Esophagus (tissue), 2 donors: ENCODE results near the gene ABCD1. TPM values are rescaled to one million over a fixed set of nuclear protein-coding genes. Genes with fewer than 3 reads are reported as not detected.
"Not testable (repeated sequence)": the region's sequence is repeated elsewhere in the genome, so short reads cannot be mapped to it uniquely, and the experiment has no call there.

Source experiments
- H3K27ac ChIP-seq, 2 donors: one replicate each; pipeline ENCODE4 v1.5.1; 2013; ENCODE audit warnings: low read depth in 2 of 2, mild to moderate bottlenecking in 2 of 2, inconsistent platforms in 1 of 2, low read length in 1 of 2, moderate library complexity in 1 of 2
- H3K27me3 ChIP-seq, 2 donors: one replicate each; pipeline ENCODE4 v1.6.1; 2013; ENCODE audit warnings: low read length in 2 of 2, control low read depth in 1 of 2, mild to moderate bottlenecking in 1 of 2; ENCODE audit not compliant: insufficient read depth in 2 of 2, control insufficient read depth in 1 of 2
- H3K36me3 ChIP-seq, 2 donors: one replicate each; pipeline ENCODE4 v1.6.1; 2013; ENCODE audit warnings: low read length in 1 of 2; ENCODE audit not compliant: control insufficient read depth in 2 of 2, insufficient read depth in 2 of 2
- H3K4me1 ChIP-seq, 2 donors: one replicate each; pipeline ENCODE4 v1.6.1; 2013; ENCODE audit warnings: low read length in 1 of 2; ENCODE audit not compliant: control insufficient read depth in 2 of 2, insufficient read depth in 2 of 2
- H3K4me3 ChIP-seq, 2 donors: one replicate each; pipeline ENCODE4 v1.5.1; 2013; ENCODE audit warnings: low read length in 2 of 2, mild to moderate bottlenecking in 2 of 2, low read depth in 1 of 2, moderate library complexity in 1 of 2
- H3K9me3 ChIP-seq, 2 donors: one replicate each; pipeline ENCODE4 v1.6.1; 2013; ENCODE audit warnings: mild to moderate bottlenecking in 2 of 2, low read depth in 1 of 2, low read length in 1 of 2, moderate library complexity in 1 of 2; ENCODE audit not compliant: control insufficient read depth in 2 of 2, insufficient read depth in 1 of 2
- WGBS, 2 donors: extraction: QIAGEN DNeasy Blood & Tissue Kit; methylation state at CpG; one replicate each; pipeline ENCODE4 v1.1.7; 2013; 5-methylcytosine and 5-hydroxymethylcytosine counted together
- polyA plus RNA-seq, 2 donors: library from polyadenylated mRNA; stranded (reverse); fragments of 200-250 nt; gene quantifications; one replicate each; pipeline ENCODE4 v1.2.3, GENCODE V29; 2013
- donor health status: healthy with polysubstance abuse.
- donor health status: Bipolar disorder and iron deficiency.

Gene ABCD1
- polyA plus RNA-seq, 2 donors = 1.8 to 2.9 TPM

- 2 to 60% methylated on average over 3 to 59 of the region's 69 CpGs for WGBS, 2 donors
- no peaks in the 10 kb centered on the region for H3K36me3 ChIP-seq
- no peaks in the 10 kb centered on the region for H3K9me3 ChIP-seq
- peak overlapping the region in 1 of 2 donors; percentile 42 for H3K4me3 ChIP-seq
- peaks cover 0 to 6% of the 10 kb centered on the region in 2 donors for H3K4me1 ChIP-seq
- H3K27ac ChIP-seq = peak overlapping the region in 1 of 2 donors; percentile 33
- no peaks in the 10 kb centered on the region for H3K27me3 ChIP-seq
These were observed 36.6 kb upstream of the ABCD1 start for GRCh38 chrX:153688071-153688470.

GRCh38 chrX:153688506-153688905 is 36.1 kb upstream of the ABCD1 start:
- Histone ChIP-seq H3K27me3 (no peaks in the 10 kb centered on the region), H3K9me3 (no peaks in the 10 kb centered on the region), H3K27ac (peak overlapping the region in 1 of 2 donors; percentile 39), H3K4me1 (peaks cover 0 to 6% of the 10 kb centered on the region in 2 donors), H3K36me3 (no peaks in the 10 kb centered on the region), H3K4me3 (peak overlapping the region; percentile 42 to 54)
- 3 to 32% methylated on average over 33 to 57 of the region's 57 CpGs for WGBS, 2 donors

GRCh38 chrX:153688911-153689590 is 35.6 kb upstream of the ABCD1 start:
- Histone ChIP-seq H3K4me3 (peak overlapping the region; percentile 42 to 48), H3K4me1 (peaks cover 0 to 6% of the 10 kb centered on the region in 2 donors), H3K27me3 (no peaks in the 10 kb centered on the region), H3K27ac (no peak overlapping the region), H3K9me3 (no peaks in the 10 kb centered on the region), H3K36me3 (no peaks in the 10 kb centered on the region)
- WGBS, 2 donors = 13 to 47% methylated on average over 39 to 51 of the region's 53 CpGs

GRCh38 chrX:153689654-153690465 is 34.8 kb upstream of the ABCD1 start:
- peaks cover 0 to 6% of the 10 kb centered on the region in 2 donors for H3K4me1 ChIP-seq
- no peaks in the 10 kb centered on the region for H3K27me3 ChIP-seq
- peaks cover 0 to under 1% of the 10 kb centered on the region in 2 donors for H3K36me3 ChIP-seq
- peak overlapping the region; percentile 35 to 42 for H3K4me3 ChIP-seq
- H3K27ac ChIP-seq = peak overlapping the region in 1 of 2 donors; percentile 42
- WGBS, 2 donors = 48 to 71% methylated on average over 18 to 19 of the region's 19 CpGs
- no peaks in the 10 kb centered on the region for H3K9me3 ChIP-seq

GRCh38 chrX:153690466-153690865 is 34.2 kb upstream of the ABCD1 start:
- Histone ChIP-seq H3K27me3 (no peaks in the 10 kb centered on the region), H3K9me3 (no peaks in the 10 kb centered on the region), H3K4me1 (peaks cover 0 to 6% of the 10 kb centered on the region in 2 donors), H3K27ac (no peak overlapping the region), H3K36me3 (peaks cover 0 to 3% of the 10 kb centered on the region in 2 donors), H3K4me3 (peak overlapping the region in 1 of 2 donors; percentile 7)
- 65 to 86% methylated on average over 14 of the region's 14 CpGs for WGBS, 2 donors

GRCh38 chrX:153691032-153691827 is 33.4 kb upstream of the ABCD1 start:
- not testable (repeated sequence) for H3K36me3 ChIP-seq, H3K9me3 ChIP-seq, H3K4me3 ChIP-seq, H3K27ac ChIP-seq, H3K4me1 ChIP-seq, H3K27me3 ChIP-seq
- WGBS, 2 donors = 68 to 83% methylated on average over 19 to 21 of the region's 21 CpGs

- H3K4me3 ChIP-seq = no peak overlapping the region
- no peak overlapping the region for H3K27ac ChIP-seq
- peaks cover 0 to 3% of the 10 kb centered on the region in 2 donors for H3K36me3 ChIP-seq
- WGBS, 2 donors = 53 to 55% methylated on average over 4 of the region's 4 CpGs
- H3K4me1 ChIP-seq = peaks cover 0 to 6% of the 10 kb centered on the region in 2 donors
- no peaks in the 10 kb centered on the region for H3K27me3 ChIP-seq
- H3K9me3 ChIP-seq = no peaks in the 10 kb centered on the region
These were observed 32.7 kb upstream of the ABCD1 start for GRCh38 chrX:153692003-153692402.

- Histone ChIP-seq H3K27ac (no peak overlapping the region), H3K27me3 (no peaks in the 10 kb centered on the region), H3K4me1 (peaks cover 0 to 6% of the 10 kb centered on the region in 2 donors), H3K36me3 (peaks cover 0 to 3% of the 10 kb centered on the region in 2 donors), H3K4me3 (no peak overlapping the region), H3K9me3 (no peaks in the 10 kb centered on the region)
- WGBS, 2 donors = 52 to 67% methylated on average over 23 to 24 of the region's 24 CpGs
These were observed 32.0 kb upstream of the ABCD1 start for GRCh38 chrX:153692611-153693156.
